K562 (cell line): Measurements from ENCODE around the gene OTULIN. TPM values are rescaled to one million over a fixed set of nuclear protein-coding genes. Genes with fewer than 3 reads are reported as not detected.

ENCODE experiments used
- ATAC-seq: fragments of 200-7000 bp; cut with Tn5 transposase; 3 replicates; pipeline ENCODE4 v1.9.1; 2020; ENCODE audit warnings: moderate library complexity
- BruUV-seq: library from RNA; stranded (reverse); fragments of 400-500 nt; replicated peaks from 2 replicates; lab custom pipeline; 2021; lab: Mats Ljungman, UMichigan
- CTCF ChIA-PET: fragments of 300-600 bp; formaldehyde crosslinking; extraction: SDS; loops from one replicate; lab custom pipeline; 2021; ENCODE audit warnings: low intra/inter-chr PET ratio; lab: Yijun Ruan, JAX
- POLR2A ChIA-PET: fragments of 300-600, 350-650 bp; sonication (Branson Sonifier 250); formaldehyde crosslinking; extraction: SDS; loops from one replicate; lab custom pipeline; 2021; ENCODE audit warnings: antibody characterized with exemption, inconsistent platforms; lab: Yijun Ruan, JAX
- DNase-seq, 4 experiments: peaks; one replicate each; pipeline versions ENCODE4 v3.0.0 to v3.0.0-alpha.2; 2011 to 2018; ENCODE audit warnings: low spot score in 3 of 4, mixed read lengths in 3 of 4; ENCODE audit errors: extremely low read depth in 1 of 4
- FAIRE-seq: peaks from 2 replicates; lab custom pipeline; 2011; peaks lifted over from hg19 to GRCh38; lab: Jason Lieb, UNC
- H2AFZ ChIP-seq: 2 replicates; pipeline ENCODE4 v1.6.0; 2011; ENCODE audit warnings: low read depth, low read length, control low read depth, inconsistent platforms
- H3K27ac ChIP-seq: fragments of 200-600 bp; 3 replicates; pipeline ENCODE4 v1.8.0; 2011; ENCODE audit warnings: low read depth, mild to moderate bottlenecking, control low read depth, inconsistent platforms, low read length, moderate library complexity, mixed read lengths; ENCODE audit errors: extremely low read depth
- H3K27me3 ChIP-seq, 2 experiments: fragments of 300-600 bp in 1 of 2; 2 replicates in 1 of 2; 3 replicates in 1 of 2; pipeline versions ENCODE4 v1.6.0 to v1.8.0; 2011; ENCODE audit warnings: inconsistent platforms in 2 of 2, low read length in 2 of 2, mild to moderate bottlenecking in 1 of 2, mixed read lengths in 1 of 2, moderate library complexity in 1 of 2; ENCODE audit not compliant: control insufficient read depth in 2 of 2, insufficient read depth in 2 of 2
- H3K36me3 ChIP-seq: fragments of 300-600 bp; 3 replicates; pipeline ENCODE4 v1.8.0; 2011; ENCODE audit warnings: mild to moderate bottlenecking, low read length, inconsistent platforms; ENCODE audit not compliant: control insufficient read depth, insufficient read depth
- H3K4me1 ChIP-seq, 2 experiments: fragments of 200-600 bp in 1 of 2; replicated peaks in 1 of 2; 2 replicates in 1 of 2; 3 replicates in 1 of 2; pipeline versions ENCODE4 v1.5.1 to v1.8.0; 2011; ENCODE audit warnings: inconsistent platforms in 2 of 2, low read length in 2 of 2, mild to moderate bottlenecking in 1 of 2, mixed read lengths in 1 of 2, moderate library complexity in 1 of 2; ENCODE audit not compliant: control insufficient read depth in 2 of 2, insufficient read depth in 2 of 2
- H3K4me2 ChIP-seq: 2 replicates; pipeline ENCODE4 v1.6.1; 2011; ENCODE audit warnings: low read length, control low read depth, inconsistent platforms, mixed read lengths; ENCODE audit not compliant: insufficient read depth
- H3K4me3 ChIP-seq: fragments of 200-600 bp; sonication (generic), shearing (Covaris generic); 2 replicates; pipeline ENCODE4 v1.5.1; 2016; ENCODE audit warnings: control low read depth, inconsistent platforms
- H3K79me2 ChIP-seq: fragments of 200-600 bp; 3 replicates; pipeline ENCODE4 v1.8.0; 2011; ENCODE audit warnings: low read length, inconsistent platforms; ENCODE audit not compliant: control insufficient read depth, insufficient read depth
- H3K9ac ChIP-seq, 2 experiments: 2 replicates each; pipeline versions ENCODE4 v1.6.0 to v1.6.1; 2011; ENCODE audit warnings: low read depth in 2 of 2, low read length in 2 of 2, control low read depth in 1 of 2, inconsistent platforms in 1 of 2, mild to moderate bottlenecking in 1 of 2, mixed read lengths in 1 of 2; ENCODE audit not compliant: insufficient read depth in 1 of 2
- H3K9me1 ChIP-seq: one replicate; pipeline ENCODE4 v1.6.0; 2011; ENCODE audit warnings: inconsistent platforms, mild to moderate bottlenecking, low read length, moderate library complexity; ENCODE audit not compliant: control insufficient read depth, insufficient read depth
- H3K9me3 ChIP-seq: replicated peaks from 2 replicates; pipeline ENCODE4 v1.5.1; 2011; ENCODE audit warnings: low read depth, low read length, inconsistent platforms; ENCODE audit not compliant: control insufficient read depth, insufficient read depth
- H4K20me1 ChIP-seq: replicated peaks from 2 replicates; pipeline ENCODE4 v1.6.1; 2011; ENCODE audit warnings: low read length, inconsistent platforms, mixed read lengths; ENCODE audit not compliant: control insufficient read depth, insufficient read depth
- BDP1 ChIP-seq: IDR thresholded peaks from 3 replicates; pipeline ENCODE4 v1.6.1; 2011; ENCODE audit not compliant: insufficient read length, insufficient read depth
- EGR1 ChIP-seq: fragments of 450-650 bp; conservative IDR thresholded peaks from 2 replicates; pipeline ENCODE4 v1.6.1; 2017; ENCODE audit warnings: mild to moderate bottlenecking
- ELF2 ChIP-seq: fragments of 250-450 bp; sonication (Bioruptor Pico); IDR thresholded peaks from 2 replicates; pipeline ENCODE4 v1.5.0; 2021; ENCODE audit warnings: mild to moderate bottlenecking
- FOXJ2 ChIP-seq: fragments of 200-800 bp; sonication (Bioruptor generic); IDR thresholded peaks from 2 replicates; pipeline ENCODE4 v1.6.1; 2016; ENCODE audit warnings: missing genetic modification characterization, missing compliant biosample characterization
- GABPB1 ChIP-seq: sonication (generic); formaldehyde crosslinking; IDR thresholded peaks from 2 replicates; pipeline ENCODE4 v1.8.0; 2022; ENCODE audit warnings: mild to moderate bottlenecking, missing genetic modification reagents
- HIVEP1 ChIP-seq: fragments of 250-450 bp; sonication (Bioruptor Pico); IDR thresholded peaks from 2 replicates; pipeline ENCODE4 v1.4.0; 2020; ENCODE audit warnings: mild to moderate bottlenecking
- ID3 ChIP-seq, 2 experiments: fragments of 250-450 bp in 1 of 2; fragments of 450-650 bp in 1 of 2; sonication (Bioruptor Pico) in 1 of 2; IDR thresholded peaks; 2 replicates each; pipeline versions ENCODE4 v1.6.1 to v1.8.0; 2016 to 2021; ENCODE audit warnings: mild to moderate bottlenecking in 2 of 2, moderate library complexity in 2 of 2, missing compliant biosample characterization in 1 of 2, missing genetic modification characterization in 1 of 2
- MTA1 ChIP-seq: fragments of 450-650 bp; IDR thresholded peaks from 2 replicates; pipeline ENCODE4 v1.6.1; 2017; ENCODE audit warnings: borderline replicate concordance
- POLR2A ChIP-seq: fragments of 450-650 bp; conservative IDR thresholded peaks from 2 replicates; pipeline ENCODE4 v1.6.1; 2016
- SMARCE1 ChIP-seq: fragments of 450-650 bp; IDR thresholded peaks from 2 replicates; pipeline ENCODE4 v1.7.1; 2016; ENCODE audit warnings: mild to moderate bottlenecking
- SREBF1 ChIP-seq: fragments of 150-350 bp; IDR thresholded peaks from 2 replicates; pipeline ENCODE4 v1.6.1; 2014; ENCODE audit warnings: antibody characterized with exemption, low read depth, low read length, borderline replicate concordance
- ZBTB17 ChIP-seq: fragments of 450-650 bp; formaldehyde crosslinking; IDR thresholded peaks from 2 replicates; pipeline ENCODE4 v1.4.0; 2020; ENCODE audit warnings: mild to moderate bottlenecking
- ZFX ChIP-seq: sonication (generic); formaldehyde crosslinking; IDR thresholded peaks from 2 replicates; pipeline ENCODE4 v1.8.0; 2022; ENCODE audit warnings: mild to moderate bottlenecking, missing genetic modification reagents, moderate library complexity
- ZNF224 ChIP-seq: sonication (generic); formaldehyde crosslinking; IDR thresholded peaks from 2 replicates; pipeline ENCODE4 v1.8.0; 2022; ENCODE audit warnings: mild to moderate bottlenecking, missing genetic modification reagents
- WGBS: fragments of 100-300 bp; shearing (Covaris generic); methylation state at CpG from one replicate; pipeline ENCODE4 v1.1.6; 2016; ENCODE audit warnings: low coverage, mixed read lengths; ENCODE audit not compliant: insufficient coverage; ENCODE audit errors: missing lambda C conversion rate; 5-methylcytosine and 5-hydroxymethylcytosine counted together
- in situ Hi-C: fragments of 300-500 bp; cut with MboI; formaldehyde crosslinking; loops from 4 replicates; pipeline ENCODE4 v1.15.0; 2018; ENCODE audit warnings: inconsistent platforms, mixed read lengths
- intact Hi-C: fragments of 100-400 bp; cut with micrococcal nuclease; formaldehyde crosslinking; loops from 2 replicates; pipeline ENCODE4 v1.14.2; 2022
- polyA plus RNA-seq, 8 experiments: library from polyadenylated mRNA; depleted of rRNA in 4 of 8; stranded (reverse) in 5 of 8; unstranded in 3 of 8; fragments of >200 nt; fragmentation: Nextera tagmentation in 2 of 8; fragmentation: Illumina TruSeq in 1 of 8; extraction: Ambion mirVana in 2 of 8; extraction: Trizol in 1 of 8; gene quantifications; 2 replicates each; pipeline versions ENCODE4 v1.2.1 to v1.2.3, GENCODE V29; 2011 to 2014; ENCODE audit warnings: inconsistent platforms in 1 of 8, missing spikeins in 1 of 8
- total RNA-seq, 7 experiments: library from RNA; depleted of rRNA in 6 of 7; stranded (reverse); fragments of >200 nt in 6 of 7; fragmentation: Illumina TruSeq in 2 of 7; extraction: Trizol in 2 of 7; gene quantifications; 2 replicates each; pipeline versions ENCODE4 v1.2.1 to v1.2.3, GENCODE V29; 2011 to 2021; ENCODE audit warnings: low replicate concordance in 1 of 7

OTULIN gene
- total and polyA plus RNA-seq, 9 of the 15 experiments (the other 6 are each of a cell fraction or from before 2014, with no cell fraction given), result 3.3 to 33.6 (median 20.1) TPM

GRCh38 chr5:14674983-14675854 is 10.7 kb downstream of the OTULIN start:
- intact Hi-C loops (no loop called here), in situ Hi-C loops (no loop called here)
- Histone ChIP-seq H3K79me2 (peaks cover 80% of the 10 kb centered on the region), H3K9me1 (peaks cover 5% of the 10 kb centered on the region), H4K20me1 (0 out of 2 replicates have a peak, but pooled peaks cover 4% of the 10 kb centered on the region), H3K4me3 (no peak overlapping the region), H3K27me3 (no peaks in the 10 kb centered on the region), H3K27ac (peak overlapping the region; percentile 58), H3K9ac (peak overlapping the region in 1 of 2 experiments; percentile 32; a peak in 1 of 4 replicates), H3K9me3 (no peaks in the 10 kb centered on the region), H2AFZ (0 out of 2 replicates have a peak overlapping the region, but pooled peaks have one; percentile 18), H3K4me1 (peaks cover 8 to 26% of the 10 kb centered on the region in 2 experiments), H3K36me3 (peaks cover 50% of the 10 kb centered on the region)
- ChIA-PET CTCF (no interaction called here), POLR2A (interaction anchor here (0.7 to 1.6 kb wide), 2 partner anchors 8 to 9 kb away, joined by 3 to 4 read pairs; no protein-coding TSS in a partner anchor)
- DNase-seq, result no peak
- 73% methylated on average over 8 of the region's 8 CpGs for WGBS
- TF ChIP-seq ID3 (CRISPR knock-in tag; IDR thresholded peaks at IDR 0.05) (no peak), ID3 (tag; IDR thresholded peaks at IDR 0.05) (no peak), MTA1 (no peak), ZBTB17 (no peak), SREBF1 (no peak), EGR1 (no peak), ELF2 (CRISPR knock-in tag) (no peak), BDP1 (no peak), GABPB1 (CRISPR knock-in tag) (no peak), HIVEP1 (no peak), SMARCE1 (no peak), ZFX (CRISPR knock-in tag) (no peak), FOXJ2 (tag) (no peak), ZNF224 (CRISPR knock-in tag) (no peak), POLR2A (no peak)
- TF ChIP-seq, all 486 proteins: peak for 0
- FAIRE-seq, result no peak
- BruUV-seq, result no TSS peak
- H3K4me2 ChIP-seq, result peak overlapping the region; percentile 69
- ATAC-seq, result peak; percentile 19
